Retinal pigment epithelial cell (primary cell): ENCODE results near the gene DPT.
A peak's percentile ranks its signal among the peaks of the same experiment; 100 is the strongest.

ENCODE experiments used
- DNase-seq: peaks from one replicate; pipeline ENCODE4 v3.0.0-alpha.2; 2010; ENCODE audit warnings: low read depth
- H3K4me3 ChIP-seq: 2 replicates; pipeline ENCODE4 v1.5.1; 2011; ENCODE audit warnings: mild to moderate bottlenecking, low read length, control low read depth, moderate library complexity
- CTCF ChIP-seq: conservative IDR thresholded peaks from 2 replicates; pipeline ENCODE4 v1.5.1; 2011; ENCODE audit warnings: low read depth, low read length, control low read depth, inconsistent platforms

Gene DPT

GRCh38 chr1:168719306-168720111, 9.5 kb downstream of the DPT start:
- no peak for DNase-seq
- no peak overlapping the region for H3K4me3 ChIP-seq
- TF ChIP-seq CTCF, result no peak

DNA sequence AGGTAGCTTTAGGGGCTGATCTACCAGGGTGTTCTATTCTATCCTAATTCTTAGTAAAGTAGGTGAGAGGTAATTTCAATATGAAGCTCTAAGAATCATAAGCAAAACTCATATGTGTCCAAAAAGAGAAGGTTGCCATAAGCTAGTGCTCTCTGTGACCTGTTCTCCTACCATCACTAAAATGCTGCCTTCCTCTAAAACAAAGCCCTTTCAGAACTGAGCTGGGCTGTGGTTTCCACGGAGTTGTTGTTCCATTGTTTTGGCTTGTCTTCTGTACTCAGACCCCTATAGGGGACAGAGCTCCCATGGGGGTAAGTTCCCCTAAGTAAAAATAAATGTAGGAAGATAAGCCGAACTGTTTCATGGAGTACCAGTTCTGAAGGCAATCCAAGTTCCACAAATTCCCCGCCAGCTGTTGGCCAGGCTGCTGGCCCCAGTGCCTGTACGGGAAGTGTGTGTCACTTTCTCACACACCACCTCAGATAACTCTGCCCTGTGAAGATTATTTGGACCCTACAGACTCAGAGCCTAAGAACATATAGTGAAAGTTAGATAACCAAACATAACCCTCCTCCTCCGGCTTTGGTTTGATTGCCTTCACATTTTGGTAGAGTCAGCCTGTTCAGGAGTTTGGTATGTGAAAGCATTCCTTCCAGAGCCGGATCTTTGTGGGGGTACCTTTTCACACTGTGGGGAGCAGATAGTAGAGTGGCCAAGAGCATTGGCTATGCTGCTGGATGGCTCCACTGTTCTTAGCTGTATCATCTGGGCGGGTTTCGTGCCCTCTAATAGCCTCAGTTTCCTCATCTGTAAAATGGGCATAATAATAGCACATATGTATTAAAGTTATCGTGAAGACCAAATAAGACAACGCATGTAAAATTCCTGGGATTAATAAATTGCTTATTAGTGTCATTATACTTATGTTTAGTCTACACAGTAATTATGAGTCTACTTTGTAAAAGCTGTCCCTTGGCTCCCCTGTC, 10.8 kb downstream of the DPT start:
- DNase-seq, result no peak
- TF ChIP-seq CTCF, result no peak
- no peak overlapping the region for H3K4me3 ChIP-seq

GRCh38 chr1:168714012-168714411, 15.0 kb downstream of the DPT start:
- H3K4me3 ChIP-seq, result no peak overlapping the region
- DNase-seq, result no peak
- TF ChIP-seq CTCF, result no peak

GRCh38 chr1:168709405-168710363, 19.3 kb downstream of the DPT start:
- DNase-seq, result peak; percentile 30
- TF ChIP-seq CTCF, result no peak
- no peak overlapping the region for H3K4me3 ChIP-seq

DNA sequence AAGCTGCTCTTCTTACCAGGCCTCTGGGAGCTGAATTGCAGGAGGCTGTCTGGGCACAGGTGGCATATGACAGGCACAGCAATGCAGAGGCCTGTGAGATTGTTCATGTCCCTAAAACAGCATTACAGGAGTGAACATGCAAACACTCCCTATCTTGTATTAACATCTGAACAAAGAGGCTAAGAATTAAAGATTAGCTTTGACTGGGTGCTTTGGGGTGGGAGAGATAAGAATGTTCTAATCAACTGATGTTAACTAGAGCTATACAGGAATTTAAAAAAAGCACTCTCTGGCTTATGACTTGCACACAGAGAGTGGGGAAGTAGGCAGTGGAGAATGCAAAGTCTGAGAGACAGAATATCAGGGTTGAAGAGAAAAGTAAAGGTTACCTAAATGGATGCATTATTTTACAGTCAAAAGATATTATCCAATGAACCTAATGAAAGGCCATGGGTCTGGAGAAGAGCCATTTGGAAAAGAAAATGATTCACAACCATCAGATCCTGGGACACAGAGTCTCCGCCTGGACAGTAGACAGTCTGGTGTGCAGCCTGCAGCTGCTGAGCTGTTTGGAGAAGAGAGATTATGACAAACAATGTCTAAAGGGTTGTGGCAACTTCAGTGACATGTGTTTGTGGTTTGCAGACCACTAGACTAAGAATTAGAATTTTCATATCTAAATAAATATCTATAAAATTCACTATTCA, 20.2 kb downstream of the DPT start:
- DNase-seq, result peak; percentile 6
- no peak overlapping the region for H3K4me3 ChIP-seq
- TF ChIP-seq CTCF, result no peak
